GM12878 (cell line): ENCODE results near the gene ARHGAP21. TPM values are rescaled to one million over a fixed set of nuclear protein-coding genes. Genes with fewer than 3 reads are reported as not detected.
A peak's percentile ranks its signal among the peaks of the same experiment; 100 is the strongest.

Source experiments
- ATAC-seq: fragments of 200-7000 bp; cut with Tn5 transposase; 3 replicates; pipeline ENCODE4 v1.9.1; 2020; ENCODE audit warnings: mild to moderate bottlenecking, moderate library complexity
- BruUV-seq: library from RNA; stranded (reverse); fragments of 400-500 nt; replicated peaks from 2 replicates; lab custom pipeline; 2021; lab: Mats Ljungman, UMichigan
- CTCF ChIA-PET: fragments of 300-600 bp; sonication (Branson Sonifier 250); formaldehyde crosslinking; extraction: SDS; loops from one replicate; lab custom pipeline; 2021; ENCODE audit warnings: inconsistent platforms; lab: Yijun Ruan, JAX
- POLR2A ChIA-PET: fragments of 350-600 bp; formaldehyde crosslinking; extraction: SDS; loops from one replicate; lab custom pipeline; 2021; ENCODE audit warnings: inconsistent platforms; lab: Charles Lee
- RAD21 ChIA-PET: fragments of 300-600 bp; sonication (Branson Sonifier 250); formaldehyde crosslinking; loops from one replicate; lab custom pipeline; 2023; ENCODE audit warnings: antibody characterized with exemption; ENCODE audit not compliant: unreplicated experiment; lab: Charles Lee
- SMC1A ChIA-PET: fragments of 300-600 bp; sonication (Branson Sonifier 250); formaldehyde crosslinking; loops from one replicate; lab custom pipeline; 2023; ENCODE audit not compliant: unreplicated experiment, uncharacterized antibody; lab: Charles Lee
- DNase-seq: peaks from one replicate; pipeline ENCODE4 v3.0.0-alpha.2; 2011; ENCODE audit warnings: low read depth, low spot score
- FAIRE-seq: peaks from 3 replicates; lab custom pipeline; 2011; peaks lifted over from hg19 to GRCh38; lab: Jason Lieb, UNC
- H2AFZ ChIP-seq: 2 replicates; pipeline ENCODE4 v1.6.0; 2011; ENCODE audit warnings: low read depth, low read length, control low read depth; ENCODE audit not compliant: control insufficient read depth
- H3K27ac ChIP-seq: 2 replicates; pipeline ENCODE4 v1.5.1; 2011; ENCODE audit warnings: control low read depth; ENCODE audit not compliant: control insufficient read depth, insufficient read depth
- H3K27me3 ChIP-seq, 2 experiments: replicated peaks in 1 of 2; 2 replicates each; pipeline versions ENCODE4 v1.6.0 to v1.6.1; 2011; ENCODE audit warnings: low read length in 1 of 2; ENCODE audit not compliant: control insufficient read depth in 2 of 2, insufficient read depth in 2 of 2
- H3K36me3 ChIP-seq, 2 experiments: 2 replicates each; pipeline ENCODE4 v1.5.1; 2011; ENCODE audit warnings: low read length in 1 of 2; ENCODE audit not compliant: control insufficient read depth in 2 of 2, insufficient read depth in 2 of 2
- H3K4me1 ChIP-seq: 2 replicates; pipeline ENCODE4 v1.6.1; 2011; ENCODE audit warnings: mild to moderate bottlenecking, low read length, moderate library complexity, mixed read lengths; ENCODE audit not compliant: control insufficient read depth, insufficient read depth
- H3K4me2 ChIP-seq: 2 replicates; pipeline ENCODE4 v1.6.0; 2011; ENCODE audit warnings: control low read depth; ENCODE audit not compliant: control insufficient read depth, insufficient read depth
- H3K4me3 ChIP-seq: fragments of 200-600 bp; sonication (generic); 2 replicates; pipeline ENCODE4 v1.5.1; 2016
- H3K79me2 ChIP-seq: 2 replicates; pipeline ENCODE4 v1.6.0; 2011; ENCODE audit warnings: low read length; ENCODE audit not compliant: control insufficient read depth, insufficient read depth
- H3K9ac ChIP-seq: 2 replicates; pipeline ENCODE4 v1.8.0; 2011; ENCODE audit warnings: low read length, control low read depth, mixed read lengths; ENCODE audit not compliant: control insufficient read depth, insufficient read depth
- H3K9me3 ChIP-seq: replicated peaks from 3 replicates; pipeline ENCODE4 v1.5.1; 2011; ENCODE audit warnings: mild to moderate bottlenecking, low read length; ENCODE audit not compliant: control insufficient read depth, insufficient read depth
- H4K20me1 ChIP-seq: 2 replicates; pipeline ENCODE4 v1.6.0; 2011; ENCODE audit not compliant: control insufficient read depth, insufficient read depth
- BMI1 ChIP-seq: fragments of 450-650 bp; IDR thresholded peaks from 2 replicates; pipeline ENCODE4 v1.6.1; 2016; ENCODE audit warnings: mild to moderate bottlenecking, moderate library complexity, borderline replicate concordance
- EGR1 ChIP-seq, 2 experiments: IDR thresholded peaks; 1 replicate in 1 of 2; 2 replicates in 1 of 2; pipeline ENCODE4 v1.6.1; 2011 to 2012; ENCODE audit warnings: low read depth in 2 of 2, low read length in 2 of 2, borderline replicate concordance in 1 of 2, mild to moderate bottlenecking in 1 of 2, moderate library complexity in 1 of 2
- MXI1 ChIP-seq: fragments of 150-350 bp; IDR thresholded peaks from 2 replicates; pipeline ENCODE4 v1.6.1; 2011; ENCODE audit warnings: low read depth, mild to moderate bottlenecking, inconsistent platforms, low read length, improper control_type of control experiment
- POLR2A ChIP-seq: IDR thresholded peaks from 2 replicates; pipeline ENCODE4 v1.6.1; 2011; ENCODE audit warnings: low read depth, mild to moderate bottlenecking, low read length
- RCOR1 ChIP-seq: conservative IDR thresholded peaks from 2 replicates; pipeline ENCODE4 v1.6.1; 2012; ENCODE audit warnings: low read depth, low read length, improper control_type of control experiment
- WGBS: methylation state at CpG from one replicate; pipeline ENCODE4 v1.1.6; 2016; ENCODE audit warnings: low lambda C conversion rate; ENCODE audit not compliant: insufficient replicate concordance, insufficient coverage; ENCODE audit errors: missing lambda C conversion rate; 5-methylcytosine and 5-hydroxymethylcytosine counted together
- in situ Hi-C: fragments of 300-500 bp; cut with MboI; formaldehyde crosslinking; loops from 9 replicates; pipeline ENCODE4 v1.14.3; 2018; ENCODE audit warnings: mixed read lengths
- intact Hi-C: fragments of 100-400 bp; cut with micrococcal nuclease; formaldehyde crosslinking; loops from one replicate; pipeline ENCODE4 v1.14.2; 2022; ENCODE audit not compliant: unreplicated experiment
- polyA plus RNA-seq, 11 experiments: library from polyadenylated mRNA; depleted of rRNA in 4 of 11; unstranded in 6 of 11; stranded (reverse) in 5 of 11; fragments of >200 nt; fragmentation: Nextera tagmentation in 4 of 11; fragmentation: Illumina TruSeq in 1 of 11; extraction: Ambion mirVana in 4 of 11; extraction: Trizol in 1 of 11; gene quantifications; 1 replicate in 1 of 11; 2 replicates in 10 of 11; pipeline versions ENCODE4 v1.2.1 to v1.2.3, GENCODE V29; 2011 to 2016; ENCODE audit warnings: inconsistent platforms in 2 of 11, missing spikeins in 2 of 11, low read depth in 1 of 11
- total RNA-seq, 4 experiments: library from RNA; depleted of rRNA in 3 of 4; stranded (reverse); fragments of >200 nt in 3 of 4; fragmentation: Illumina TruSeq in 1 of 4; extraction: Trizol in 1 of 4; gene quantifications; 2 replicates each; pipeline versions ENCODE4 v1.2.1 to v1.2.3, GENCODE V29; 2013 to 2021
- TF ChIP-seq, protein P1 (sequence below): fragments of 450-650 bp; IDR thresholded peaks from 2 replicates; pipeline ENCODE4 v1.6.1; 2018; ENCODE audit warnings: borderline replicate concordance, mild to moderate bottlenecking; ENCODE audit not compliant: partially characterized antibody
- TF ChIP-seq, protein P2 (sequence below): fragments of 450-650 bp; IDR thresholded peaks from 2 replicates; pipeline ENCODE4 v1.6.1; 2017; ENCODE audit warnings: mild to moderate bottlenecking, moderate library complexity

ARHGAP21 gene
- total and polyA plus RNA-seq, 10 of the 15 experiments (the other 5 are each of a cell fraction or from before 2014, with no cell fraction given) = 11.7 to 103 (median 37.6) TPM

DNA sequence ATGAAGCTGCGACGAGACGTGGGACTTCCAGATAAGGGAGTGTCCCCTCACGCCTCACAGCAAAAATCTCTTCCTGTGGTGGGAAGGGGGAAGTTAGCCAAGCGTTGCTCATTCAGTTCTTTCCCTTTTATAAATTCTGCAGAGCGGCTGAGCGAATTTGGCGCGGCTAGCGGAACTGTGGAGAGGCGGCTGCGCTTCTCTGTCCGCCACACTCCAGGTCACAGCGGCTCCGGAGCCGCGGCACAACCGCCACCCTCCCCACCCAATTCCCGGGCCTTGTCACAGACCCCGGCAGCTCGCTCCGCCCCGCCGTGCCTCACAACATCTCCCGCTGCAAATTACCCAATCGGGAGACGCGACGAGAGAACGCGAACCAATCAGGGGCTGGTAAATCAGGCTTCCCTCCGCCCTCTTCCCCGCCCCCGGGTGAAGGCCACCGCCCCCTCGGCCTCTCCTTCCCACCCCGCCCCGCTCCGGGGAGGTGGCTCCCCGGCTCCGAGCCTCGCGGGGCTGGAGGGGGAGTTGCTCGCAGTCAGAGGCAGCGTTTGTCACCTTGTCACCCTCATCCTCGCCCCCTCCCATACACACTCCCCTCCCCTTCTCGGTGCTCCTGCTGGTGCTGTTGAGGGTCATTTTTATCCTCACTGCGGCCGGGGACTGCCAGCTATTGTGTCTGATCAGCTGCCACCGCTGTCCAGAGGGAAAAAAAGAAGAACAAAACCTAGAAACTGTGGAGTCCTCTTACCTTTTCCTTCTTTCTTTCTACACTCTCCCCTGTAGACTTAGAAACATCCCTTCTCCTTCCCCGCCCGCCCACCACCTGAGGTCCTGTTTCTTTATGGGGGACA, 918 bp upstream of the ARHGAP21 start (continued):
- TF ChIP-seq BMI1 (no peak), RCOR1 (0 out of 2 replicates have a peak, but pooled peaks have one; percentile 16), POLR2A (peak; percentile 89)
- TF ChIP-seq, protein P1, sequence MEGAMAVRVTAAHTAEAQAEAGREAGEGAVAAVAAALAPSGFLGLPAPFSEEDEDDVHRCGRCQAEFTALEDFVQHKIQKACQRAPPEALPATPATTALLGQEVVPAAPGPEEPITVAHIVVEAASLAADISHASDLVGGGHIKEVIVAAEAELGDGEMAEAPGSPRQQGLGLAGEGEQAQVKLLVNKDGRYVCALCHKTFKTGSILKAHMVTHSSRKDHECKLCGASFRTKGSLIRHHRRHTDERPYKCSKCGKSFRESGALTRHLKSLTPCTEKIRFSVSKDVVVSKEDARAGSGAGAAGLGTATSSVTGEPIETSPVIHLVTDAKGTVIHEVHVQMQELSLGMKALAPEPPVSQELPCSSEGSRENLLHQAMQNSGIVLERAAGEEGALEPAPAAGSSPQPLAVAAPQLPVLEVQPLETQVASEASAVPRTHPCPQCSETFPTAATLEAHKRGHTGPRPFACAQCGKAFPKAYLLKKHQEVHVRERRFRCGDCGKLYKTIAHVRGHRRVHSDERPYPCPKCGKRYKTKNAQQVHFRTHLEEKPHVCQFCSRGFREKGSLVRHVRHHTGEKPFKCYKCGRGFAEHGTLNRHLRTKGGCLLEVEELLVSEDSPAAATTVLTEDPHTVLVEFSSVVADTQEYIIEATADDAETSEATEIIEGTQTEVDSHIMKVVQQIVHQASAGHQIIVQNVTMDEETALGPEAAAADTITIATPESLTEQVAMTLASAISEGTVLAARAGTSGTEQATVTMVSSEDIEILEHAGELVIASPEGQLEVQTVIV = peak; percentile 33

DNA sequence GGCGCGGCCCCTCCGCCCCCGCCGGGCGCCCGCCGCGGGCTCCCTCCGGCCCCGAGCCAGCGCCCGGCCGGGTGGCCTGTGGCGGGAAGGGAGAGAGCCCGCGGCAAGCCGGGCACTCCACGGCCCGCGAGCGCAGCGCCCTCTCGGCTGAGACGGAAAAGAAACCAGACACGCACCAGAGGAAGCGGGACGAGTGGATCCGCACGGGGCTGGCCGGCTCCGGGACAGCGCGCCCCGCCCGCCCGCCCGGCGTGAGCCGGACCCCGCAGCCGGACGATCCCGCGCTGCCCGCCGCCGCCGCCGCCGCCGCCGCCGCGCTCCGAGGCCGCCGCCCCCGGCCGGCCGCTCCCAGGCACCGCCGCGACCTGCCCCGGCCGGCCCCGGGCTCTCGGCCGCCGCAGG, 300 bp downstream of the ARHGAP21 start:
- in situ Hi-C loops = no loop called here
- no peak for ATAC-seq

More for the DNA sequence above, 300 bp downstream of the ARHGAP21 start:
- Histone ChIP-seq H2AFZ (no peak overlapping the region), H3K9ac (peak overlapping the region; percentile 81), H3K27me3 (no peaks in the 10 kb centered on the region), H4K20me1 (no peaks in the 10 kb centered on the region), H3K4me1 (peaks cover 6% of the 10 kb centered on the region; the same call in 1 of the 2 replicates), H3K9me3 (no peaks in the 10 kb centered on the region), H3K36me3 (no peaks in the 10 kb centered on the region), H3K79me2 (peaks cover 8% of the 10 kb centered on the region), H3K27ac (peak overlapping the region; percentile 72; the same call in 1 of the 2 replicates), H3K4me2 (peak overlapping the region; percentile 44; the same call in 1 of the 2 replicates), H3K4me3 (no peak overlapping the region)
- POLR2A ChIA-PET = interaction anchor here (0.7 to 4.6 kb wide), 7 partner anchors 8 to 206 kb away, joined by 3 to 37 read pairs (median 6); no protein-coding TSS in a partner anchor
- no peak for FAIRE-seq
- BruUV-seq = no TSS peak
- CTCF ChIA-PET = interaction anchor here (1.1 to 3.7 kb wide), 4 partner anchors 17 to 108 kb away, joined by 3 to 13 read pairs (median 4); no protein-coding TSS in a partner anchor
- RAD21 ChIA-PET = interaction anchor here (0.6 to 3.5 kb wide), 13 partner anchors 14 to 229 kb away, joined by 3 to 32 read pairs (median 4); partner anchors contain the start of gene PRTFDC1
- intact Hi-C loops = loop anchor here (5.0 to 10.0 kb wide), 4 partner anchors 204 to 359 kb away; partner anchors contain the start of genes ENKUR and THNSL1
- WGBS = 3% methylated on average over 19 of the region's 70 CpGs
- SMC1A ChIA-PET = interaction anchor here (1.0 to 6.8 kb wide), 6 partner anchors 14 to 207 kb away, joined by 3 to 63 read pairs (median 18); no protein-coding TSS in a partner anchor
- 0 out of 2 replicates have a peak, but pooled peaks have one; percentile 11 for TF ChIP-seq POLR2A
- TF ChIP-seq, protein P2, sequence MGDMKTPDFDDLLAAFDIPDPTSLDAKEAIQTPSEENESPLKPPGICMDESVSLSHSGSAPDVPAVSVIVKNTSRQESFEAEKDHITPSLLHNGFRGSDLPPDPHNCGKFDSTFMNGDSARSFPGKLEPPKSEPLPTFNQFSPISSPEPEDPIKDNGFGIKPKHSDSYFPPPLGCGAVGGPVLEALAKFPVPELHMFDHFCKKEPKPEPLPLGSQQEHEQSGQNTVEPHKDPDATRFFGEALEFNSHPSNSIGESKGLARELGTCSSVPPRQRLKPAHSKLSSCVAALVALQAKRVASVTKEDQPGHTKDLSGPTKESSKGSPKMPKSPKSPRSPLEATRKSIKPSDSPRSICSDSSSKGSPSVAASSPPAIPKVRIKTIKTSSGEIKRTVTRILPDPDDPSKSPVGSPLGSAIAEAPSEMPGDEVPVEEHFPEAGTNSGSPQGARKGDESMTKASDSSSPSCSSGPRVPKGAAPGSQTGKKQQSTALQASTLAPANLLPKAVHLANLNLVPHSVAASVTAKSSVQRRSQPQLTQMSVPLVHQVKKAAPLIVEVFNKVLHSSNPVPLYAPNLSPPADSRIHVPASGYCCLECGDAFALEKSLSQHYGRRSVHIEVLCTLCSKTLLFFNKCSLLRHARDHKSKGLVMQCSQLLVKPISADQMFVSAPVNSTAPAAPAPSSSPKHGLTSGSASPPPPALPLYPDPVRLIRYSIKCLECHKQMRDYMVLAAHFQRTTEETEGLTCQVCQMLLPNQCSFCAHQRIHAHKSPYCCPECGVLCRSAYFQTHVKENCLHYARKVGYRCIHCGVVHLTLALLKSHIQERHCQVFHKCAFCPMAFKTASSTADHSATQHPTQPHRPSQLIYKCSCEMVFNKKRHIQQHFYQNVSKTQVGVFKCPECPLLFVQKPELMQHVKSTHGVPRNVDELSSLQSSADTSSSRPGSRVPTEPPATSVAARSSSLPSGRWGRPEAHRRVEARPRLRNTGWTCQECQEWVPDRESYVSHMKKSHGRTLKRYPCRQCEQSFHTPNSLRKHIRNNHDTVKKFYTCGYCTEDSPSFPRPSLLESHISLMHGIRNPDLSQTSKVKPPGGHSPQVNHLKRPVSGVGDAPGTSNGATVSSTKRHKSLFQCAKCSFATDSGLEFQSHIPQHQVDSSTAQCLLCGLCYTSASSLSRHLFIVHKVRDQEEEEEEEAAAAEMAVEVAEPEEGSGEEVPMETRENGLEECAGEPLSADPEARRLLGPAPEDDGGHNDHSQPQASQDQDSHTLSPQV = no peak
- TF ChIP-seq EGR1 (IDR thresholded peaks at IDR 0.05; ENCODE audit: borderline replicate concordance in 1 of 2, low read depth in 2 of 2, low read length in 2 of 2) = peak in 1 of 2 experiments; percentile 51; a peak in 1 of 3 replicates
- no peak for TF ChIP-seq MXI1
- DNase-seq = no peak
